Measurements from ENCODE around the gene RASGRP2.
A peak's percentile ranks its signal among the peaks of the same experiment; 100 is the strongest.

The RASGRP2 gene

GRCh38 chr11:64755681-64756361 is 11.9 kb upstream of the RASGRP2 start:
- DNase-seq (ENCODE audit: low spot score), result no peak

GRCh38 chr11:64754919-64755662 is 11.1 kb upstream of the RASGRP2 start:
- no peak for DNase-seq (ENCODE audit: low spot score)

- DNase-seq (ENCODE audit: low spot score), result no peak
Observed at GRCh38 chr11:64754124-64754918, 10.4 kb upstream of the RASGRP2 start.

DNA sequence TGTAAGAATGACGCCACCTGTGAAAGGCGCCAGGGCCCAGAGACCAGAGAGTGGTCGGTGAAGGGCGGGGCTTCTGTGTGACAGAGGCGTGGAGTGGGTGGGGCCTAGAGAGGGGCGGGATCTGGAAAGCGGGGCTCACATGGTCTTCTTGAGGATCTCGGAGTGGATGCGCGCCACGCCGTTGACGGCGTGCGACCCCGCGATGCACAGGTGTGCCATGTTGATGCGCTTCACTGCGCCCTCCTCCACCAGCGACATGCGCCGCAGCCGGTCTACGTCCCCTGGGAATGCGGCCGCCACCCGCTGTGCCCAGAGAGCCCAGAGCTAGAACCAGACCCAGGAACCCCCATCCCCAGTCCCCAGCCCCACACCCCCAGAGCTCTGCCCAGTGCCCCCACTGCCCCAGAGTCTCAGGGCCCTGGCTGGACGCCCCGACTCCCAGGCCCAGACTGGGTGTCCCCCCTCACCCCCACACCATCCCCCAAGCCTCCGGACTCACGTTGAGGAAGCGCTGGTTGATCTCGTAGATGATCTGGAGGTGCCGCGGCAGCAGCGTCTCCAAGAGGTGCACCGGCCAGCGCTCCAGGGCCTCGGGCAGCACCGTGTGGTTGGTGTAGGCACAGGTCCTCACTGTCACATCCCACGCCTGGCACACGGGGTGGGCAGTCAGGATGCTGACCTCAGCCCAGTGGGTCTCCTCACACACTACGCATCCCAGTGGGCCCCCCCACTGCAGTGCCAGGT is 9.6 kb upstream of the RASGRP2 start:
- no peak for DNase-seq (ENCODE audit: low spot score)

GRCh38 chr11:64753019-64753379 is 9.1 kb upstream of the RASGRP2 start:
- DNase-seq (ENCODE audit: low spot score), result no peak

DNA sequence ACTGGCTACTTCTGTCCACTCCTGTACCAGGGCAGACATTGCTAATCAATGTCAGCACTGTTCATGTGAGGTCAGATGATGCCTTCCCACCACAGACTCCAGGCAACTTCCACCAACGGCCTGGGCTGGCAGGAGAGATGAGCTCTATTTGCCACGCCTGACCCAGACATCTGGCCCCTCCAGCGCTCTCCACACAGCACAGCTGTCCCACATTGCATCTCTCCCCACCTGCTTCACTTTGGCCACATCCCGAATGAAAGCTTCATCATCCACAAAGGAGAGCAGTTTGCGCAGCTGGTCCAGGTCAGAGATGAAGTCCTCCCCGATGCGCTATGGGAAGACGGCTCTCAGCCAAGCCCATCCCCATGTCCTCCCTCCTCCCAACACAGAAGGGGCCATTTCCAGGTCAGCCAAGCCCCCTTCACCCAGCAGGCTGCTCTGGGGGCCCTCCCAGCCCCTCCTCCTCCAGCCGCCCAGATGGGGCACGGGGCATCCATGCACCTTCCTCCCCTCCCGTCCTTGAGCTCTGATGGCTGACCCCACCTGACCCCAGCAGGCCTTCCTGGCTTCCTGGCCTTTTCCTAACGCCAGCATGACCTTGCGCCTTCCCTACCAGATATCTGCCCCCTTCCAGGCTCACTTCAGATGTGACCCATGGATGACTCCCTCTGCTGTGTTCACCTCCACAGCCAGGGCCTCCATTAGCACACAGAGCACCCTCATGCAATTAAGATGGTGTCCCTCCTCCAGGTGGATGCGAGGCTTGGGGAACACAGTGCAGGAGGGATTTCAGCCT is 8.4 kb upstream of the RASGRP2 start:
- no peak for DNase-seq (ENCODE audit: low spot score)

- DNase-seq (ENCODE audit: low spot score), result no peak
Observed at GRCh38 chr11:64751580-64751979, 7.6 kb upstream of the RASGRP2 start.

DNA sequence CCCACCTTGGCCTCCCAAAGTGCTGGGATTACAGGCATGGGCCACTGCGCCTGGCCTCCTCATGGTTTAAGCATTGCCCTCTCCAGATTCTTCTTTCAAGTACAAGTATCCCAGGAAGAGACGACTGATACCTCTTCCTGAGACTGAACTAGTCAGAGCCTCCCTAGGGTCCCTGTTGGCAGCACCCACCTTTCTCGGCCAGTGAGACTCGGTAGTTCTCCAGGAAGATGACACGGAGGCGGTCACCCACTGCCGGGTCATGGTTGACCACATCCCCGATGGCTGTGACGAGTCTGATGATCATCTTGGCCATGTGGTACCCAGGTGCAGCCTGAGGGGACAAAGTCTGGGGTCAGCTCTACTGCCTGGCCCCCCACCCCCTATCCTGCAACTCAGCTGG is 7.2 kb upstream of the RASGRP2 start:
- no peak for DNase-seq (ENCODE audit: low spot score)

DNA sequence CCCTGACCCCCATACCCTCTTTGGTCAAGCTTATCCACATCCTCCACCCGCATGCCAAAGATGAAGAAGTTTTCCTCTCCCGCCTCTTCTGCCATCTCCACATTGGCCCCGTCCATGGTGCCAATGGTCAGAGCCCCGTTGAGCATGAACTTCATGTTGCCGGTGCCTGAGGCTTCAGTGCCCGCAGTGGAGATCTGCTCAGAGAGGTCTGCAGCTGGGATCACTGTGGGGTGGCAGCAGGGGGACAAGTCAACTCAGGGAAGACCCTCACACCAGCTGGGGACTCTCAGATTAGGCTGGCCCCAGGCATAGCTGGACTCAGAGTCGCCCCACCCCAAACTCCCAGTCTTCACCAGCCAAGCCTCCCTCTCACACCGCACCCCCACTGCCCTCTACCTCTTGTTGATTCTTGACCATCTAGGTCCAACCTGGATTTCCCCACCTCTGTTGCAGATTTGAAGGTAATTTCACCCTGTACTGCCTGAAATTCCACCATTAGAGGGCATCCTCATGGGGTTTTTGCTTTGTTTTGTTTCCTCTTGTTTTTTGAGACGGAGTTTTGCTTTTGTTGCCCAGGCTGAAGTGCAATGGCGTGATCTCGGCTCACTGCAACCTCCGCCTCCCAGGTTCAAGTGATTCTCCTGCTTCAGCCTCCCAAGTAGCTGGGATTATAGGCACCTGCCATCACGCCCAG is 6.6 kb upstream of the RASGRP2 start:
- no peak for DNase-seq (ENCODE audit: low spot score)

DNA sequence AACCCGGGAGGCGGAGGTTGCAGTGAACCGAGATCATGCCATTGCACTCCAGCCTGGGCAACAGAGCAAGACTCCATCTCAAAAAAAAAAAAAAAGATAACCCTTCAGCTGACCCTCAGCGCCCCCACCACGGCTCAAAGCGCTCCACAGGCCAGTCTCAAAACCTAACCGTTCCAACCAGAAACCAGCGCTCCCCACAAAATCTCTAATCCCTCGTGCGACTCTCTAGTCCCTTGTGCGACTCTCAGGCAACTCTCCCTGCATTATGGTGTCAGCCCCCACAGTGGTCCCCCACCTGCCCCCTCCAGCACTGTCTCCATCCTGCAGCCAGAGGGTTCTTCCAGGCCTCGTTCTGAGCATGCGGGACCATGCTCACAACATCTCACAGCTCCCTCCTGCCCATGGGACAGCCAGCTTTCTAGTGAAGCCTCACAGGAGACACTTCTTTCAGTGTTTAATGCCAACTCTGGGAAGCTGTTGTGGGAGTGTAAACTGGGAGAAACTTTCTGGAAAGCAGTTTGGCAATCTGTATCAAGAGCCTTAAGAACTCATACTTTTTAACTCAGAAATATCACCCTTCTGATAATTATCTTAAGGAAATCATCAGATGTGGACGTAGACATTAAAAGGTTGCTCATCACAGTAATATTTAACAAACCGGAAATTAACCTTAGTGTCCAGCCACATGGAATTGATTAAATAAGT is 4.2 kb upstream of the RASGRP2 start:
- no peak for DNase-seq (ENCODE audit: low spot score)

DNA sequence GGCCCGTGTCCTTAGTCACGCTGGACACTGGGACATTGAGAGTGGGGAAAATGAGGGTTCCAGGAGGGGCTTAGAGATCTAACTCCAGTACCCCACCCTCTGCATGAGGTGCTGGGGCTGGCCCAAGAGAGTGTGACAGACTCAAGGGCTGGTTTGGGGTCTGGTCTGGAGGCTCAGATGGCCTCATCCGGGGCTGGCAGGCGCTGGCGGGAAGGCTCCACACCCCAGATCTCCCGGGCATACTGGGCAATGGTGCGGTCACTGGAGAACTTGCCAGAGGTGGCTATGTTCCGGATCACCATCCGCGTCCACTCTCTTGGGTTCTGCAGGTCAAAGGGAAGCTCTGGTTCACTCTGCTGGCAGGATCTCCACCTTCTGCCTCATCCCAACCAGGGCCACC is 2.5 kb upstream of the RASGRP2 start:
- no peak for DNase-seq (ENCODE audit: low spot score)

GRCh38 chr11:64745521-64746328 is 1.8 kb upstream of the RASGRP2 start:
- DNase-seq (ENCODE audit: low spot score), result no peak

GRCh38 chr11:64745189-64745520 is 1.2 kb upstream of the RASGRP2 start:
- no peak for DNase-seq (ENCODE audit: low spot score)

DNA sequence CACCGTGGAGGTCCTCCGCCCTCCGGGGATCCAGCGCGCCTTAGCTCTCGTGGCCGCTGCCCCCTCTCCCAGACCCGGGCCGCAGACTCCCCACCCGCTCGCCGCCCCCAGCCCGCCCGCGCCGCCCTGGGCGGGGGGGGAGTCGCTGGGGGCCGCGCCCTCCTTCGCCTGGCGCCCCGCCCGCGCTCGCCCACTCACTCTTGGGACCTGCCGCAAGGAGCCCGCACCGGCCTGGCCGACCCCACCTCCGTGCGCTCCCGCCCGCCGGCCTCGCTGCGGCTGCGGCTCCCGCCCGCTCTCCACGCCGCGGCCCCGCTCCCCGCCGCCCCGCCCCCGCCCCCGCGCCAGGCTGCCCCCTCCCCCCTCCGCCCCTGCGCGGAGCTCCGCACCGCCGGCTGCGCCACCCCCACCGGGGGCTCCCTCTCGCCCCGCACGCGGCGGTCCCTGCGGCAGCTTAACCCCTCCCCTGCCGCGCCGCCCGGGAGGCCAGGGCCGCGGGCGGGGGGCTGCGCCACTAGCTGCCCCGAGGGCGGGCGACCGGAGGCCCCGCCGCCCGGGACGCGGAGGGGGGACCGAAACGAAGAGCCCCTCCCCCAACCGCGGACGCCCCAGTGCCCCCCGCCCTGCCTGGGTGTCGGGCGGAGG is 724 bp upstream of the RASGRP2 start:
- DNase-seq (ENCODE audit: low spot score), result no peak

- peak; percentile 73 for DNase-seq (ENCODE audit: low spot score)
Observed at GRCh38 chr11:64742889-64743590, 902 bp downstream of the RASGRP2 start.

DNA sequence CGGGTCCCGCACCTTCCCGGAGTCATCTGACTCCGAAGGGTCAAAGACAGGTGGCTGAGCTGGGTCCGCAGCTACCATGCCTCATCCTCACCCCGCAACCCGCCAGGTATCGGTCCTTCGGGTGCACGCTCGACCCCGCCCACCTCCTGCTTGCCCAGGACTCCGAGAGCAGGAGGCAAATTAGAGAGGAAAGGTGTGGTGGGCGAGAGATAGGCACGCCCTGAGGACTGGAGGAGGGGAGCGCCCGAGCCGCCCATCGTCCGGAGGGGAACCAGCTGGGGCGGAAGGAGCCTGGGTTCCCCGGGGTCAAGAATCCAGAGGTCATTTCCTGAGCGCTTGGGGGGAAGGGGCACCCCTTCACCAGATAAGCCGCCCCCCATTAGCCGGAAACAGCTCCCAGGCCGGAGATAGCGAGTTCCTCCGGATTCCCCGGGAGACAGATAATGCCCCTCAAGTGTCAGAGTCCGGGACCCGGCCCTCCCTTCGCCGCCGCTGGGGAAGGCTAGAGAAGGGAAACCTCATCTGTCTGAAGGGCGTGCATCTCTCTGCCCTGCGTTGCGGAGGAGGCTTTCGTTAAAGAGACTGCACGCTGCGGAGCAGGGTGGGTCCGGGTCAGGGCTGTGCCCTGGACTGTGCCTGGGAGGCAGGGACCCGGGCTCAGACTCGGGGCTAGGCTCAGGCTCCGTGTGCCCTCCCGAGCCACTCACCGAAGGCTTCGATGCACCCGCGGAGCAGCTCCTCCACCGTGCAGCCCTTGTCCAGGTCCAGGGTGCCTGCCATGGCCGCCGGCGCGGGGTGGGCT is 1.7 kb downstream of the RASGRP2 start:
- no peak for DNase-seq (ENCODE audit: low spot score)

GRCh38 chr11:64741375-64742086 is 2.4 kb downstream of the RASGRP2 start:
- DNase-seq (ENCODE audit: low spot score), result no peak
